ENCODE measurements around the gene SLC35F3. TPM values are rescaled to one million over a fixed set of nuclear protein-coding genes. Genes with fewer than 3 reads are reported as not detected.
A peak's percentile ranks its signal among the peaks of the same experiment; 100 is the strongest.

The SLC35F3 gene
- total and polyA plus RNA-seq, 9 of the 15 experiments (the other 6 are each of a cell fraction or from before 2014, with no cell fraction given) = 0.04 to 0.07 (median 0.04) TPM; not detected in 6

- TF ChIP-seq, protein P1, sequence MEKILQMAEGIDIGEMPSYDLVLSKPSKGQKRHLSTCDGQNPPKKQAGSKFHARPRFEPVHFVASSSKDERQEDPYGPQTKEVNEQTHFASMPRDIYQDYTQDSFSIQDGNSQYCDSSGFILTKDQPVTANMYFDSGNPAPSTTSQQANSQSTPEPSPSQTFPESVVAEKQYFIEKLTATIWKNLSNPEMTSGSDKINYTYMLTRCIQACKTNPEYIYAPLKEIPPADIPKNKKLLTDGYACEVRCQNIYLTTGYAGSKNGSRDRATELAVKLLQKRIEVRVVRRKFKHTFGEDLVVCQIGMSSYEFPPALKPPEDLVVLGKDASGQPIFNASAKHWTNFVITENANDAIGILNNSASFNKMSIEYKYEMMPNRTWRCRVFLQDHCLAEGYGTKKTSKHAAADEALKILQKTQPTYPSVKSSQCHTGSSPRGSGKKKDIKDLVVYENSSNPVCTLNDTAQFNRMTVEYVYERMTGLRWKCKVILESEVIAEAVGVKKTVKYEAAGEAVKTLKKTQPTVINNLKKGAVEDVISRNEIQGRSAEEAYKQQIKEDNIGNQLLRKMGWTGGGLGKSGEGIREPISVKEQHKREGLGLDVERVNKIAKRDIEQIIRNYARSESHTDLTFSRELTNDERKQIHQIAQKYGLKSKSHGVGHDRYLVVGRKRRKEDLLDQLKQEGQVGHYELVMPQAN (IDR thresholded peaks at IDR 0.05; ENCODE audit: borderline replicate concordance) = peak; percentile 91
- TF ChIP-seq NEUROD1 (IDR thresholded peaks at IDR 0.05; ENCODE audit: borderline replicate concordance, low read depth, low read length, partially characterized antibody) (peak; percentile 89), RBM34 (IDR thresholded peaks at IDR 0.05; ENCODE audit: borderline replicate concordance, insufficient read depth, low read length) (no peak), ARID2 (IDR thresholded peaks at IDR 0.05) (peak; percentile 76; the same call in 1 of the 2 replicates), MTA1 (IDR thresholded peaks at IDR 0.05; ENCODE audit: borderline replicate concordance) (peak; percentile 65; the same call in 1 of the 2 replicates), ZNF354B (CRISPR knock-in tag; IDR thresholded peaks at IDR 0.05) (no peak), DEAF1 (CRISPR knock-in tag; IDR thresholded peaks at IDR 0.05) (no peak), CHD1 (IDR thresholded peaks at IDR 0.05; ENCODE audit: low read length) (peak; percentile 35), CGGBP1 (CRISPR knock-in tag; IDR thresholded peaks at IDR 0.05) (peak; percentile 88), ZBED1 (IDR thresholded peaks at IDR 0.05) (peak; percentile 18; the same call in 1 of the 2 replicates), RBM14 (IDR thresholded peaks at IDR 0.05; ENCODE audit: borderline replicate concordance, insufficient read depth, low read depth, low read length) (no peak), PHB2 (IDR thresholded peaks at IDR 0.05; ENCODE audit: low read depth) (peak; percentile 41; the same call in 1 of the 2 replicates), ETS2 (tag; IDR thresholded peaks at IDR 0.05; ENCODE audit: borderline replicate concordance, poor library complexity, severe bottlenecking) (no peak), ZNF76 (CRISPR knock-in tag; IDR thresholded peaks at IDR 0.05; ENCODE audit: borderline replicate concordance) (peak; percentile 45; the same call in 1 of the 2 replicates)
- TF ChIP-seq, protein P2, sequence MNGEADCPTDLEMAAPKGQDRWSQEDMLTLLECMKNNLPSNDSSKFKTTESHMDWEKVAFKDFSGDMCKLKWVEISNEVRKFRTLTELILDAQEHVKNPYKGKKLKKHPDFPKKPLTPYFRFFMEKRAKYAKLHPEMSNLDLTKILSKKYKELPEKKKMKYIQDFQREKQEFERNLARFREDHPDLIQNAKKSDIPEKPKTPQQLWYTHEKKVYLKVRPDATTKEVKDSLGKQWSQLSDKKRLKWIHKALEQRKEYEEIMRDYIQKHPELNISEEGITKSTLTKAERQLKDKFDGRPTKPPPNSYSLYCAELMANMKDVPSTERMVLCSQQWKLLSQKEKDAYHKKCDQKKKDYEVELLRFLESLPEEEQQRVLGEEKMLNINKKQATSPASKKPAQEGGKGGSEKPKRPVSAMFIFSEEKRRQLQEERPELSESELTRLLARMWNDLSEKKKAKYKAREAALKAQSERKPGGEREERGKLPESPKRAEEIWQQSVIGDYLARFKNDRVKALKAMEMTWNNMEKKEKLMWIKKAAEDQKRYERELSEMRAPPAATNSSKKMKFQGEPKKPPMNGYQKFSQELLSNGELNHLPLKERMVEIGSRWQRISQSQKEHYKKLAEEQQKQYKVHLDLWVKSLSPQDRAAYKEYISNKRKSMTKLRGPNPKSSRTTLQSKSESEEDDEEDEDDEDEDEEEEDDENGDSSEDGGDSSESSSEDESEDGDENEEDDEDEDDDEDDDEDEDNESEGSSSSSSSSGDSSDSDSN (IDR thresholded peaks at IDR 0.05; ENCODE audit: borderline replicate concordance in 1 of 2, low read depth in 2 of 2, low read length in 2 of 2) = 0 out of 4 replicates have a peak, but pooled peaks of 1 of the 2 experiments have one; percentile 22
- TF ChIP-seq, protein P3, sequence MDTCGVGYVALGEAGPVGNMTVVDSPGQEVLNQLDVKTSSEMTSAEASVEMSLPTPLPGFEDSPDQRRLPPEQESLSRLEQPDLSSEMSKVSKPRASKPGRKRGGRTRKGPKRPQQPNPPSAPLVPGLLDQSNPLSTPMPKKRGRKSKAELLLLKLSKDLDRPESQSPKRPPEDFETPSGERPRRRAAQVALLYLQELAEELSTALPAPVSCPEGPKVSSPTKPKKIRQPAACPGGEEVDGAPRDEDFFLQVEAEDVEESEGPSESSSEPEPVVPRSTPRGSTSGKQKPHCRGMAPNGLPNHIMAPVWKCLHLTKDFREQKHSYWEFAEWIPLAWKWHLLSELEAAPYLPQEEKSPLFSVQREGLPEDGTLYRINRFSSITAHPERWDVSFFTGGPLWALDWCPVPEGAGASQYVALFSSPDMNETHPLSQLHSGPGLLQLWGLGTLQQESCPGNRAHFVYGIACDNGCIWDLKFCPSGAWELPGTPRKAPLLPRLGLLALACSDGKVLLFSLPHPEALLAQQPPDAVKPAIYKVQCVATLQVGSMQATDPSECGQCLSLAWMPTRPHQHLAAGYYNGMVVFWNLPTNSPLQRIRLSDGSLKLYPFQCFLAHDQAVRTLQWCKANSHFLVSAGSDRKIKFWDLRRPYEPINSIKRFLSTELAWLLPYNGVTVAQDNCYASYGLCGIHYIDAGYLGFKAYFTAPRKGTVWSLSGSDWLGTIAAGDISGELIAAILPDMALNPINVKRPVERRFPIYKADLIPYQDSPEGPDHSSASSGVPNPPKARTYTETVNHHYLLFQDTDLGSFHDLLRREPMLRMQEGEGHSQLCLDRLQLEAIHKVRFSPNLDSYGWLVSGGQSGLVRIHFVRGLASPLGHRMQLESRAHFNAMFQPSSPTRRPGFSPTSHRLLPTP (IDR thresholded peaks at IDR 0.05; ENCODE audit: borderline replicate concordance, extremely low read depth, insufficient read length) = no peak
Observed at GRCh38 chr1:234373064-234373958, 468.8 kb downstream of the SLC35F3 start, which contains the start of gene COA6 (continued).

All from K562 (cell line).